HCEC 1CT (cell line): ENCODE results near the gene PGM2L1.
"Not testable (repeated sequence)": the region's sequence is repeated elsewhere in the genome, so short reads cannot be mapped to it uniquely, and the experiment has no call there.

Source experiments
- DNase-seq: peaks from one replicate; pipeline ENCODE4 v3.0.0-alpha.2; 2017

Gene PGM2L1

DNA sequence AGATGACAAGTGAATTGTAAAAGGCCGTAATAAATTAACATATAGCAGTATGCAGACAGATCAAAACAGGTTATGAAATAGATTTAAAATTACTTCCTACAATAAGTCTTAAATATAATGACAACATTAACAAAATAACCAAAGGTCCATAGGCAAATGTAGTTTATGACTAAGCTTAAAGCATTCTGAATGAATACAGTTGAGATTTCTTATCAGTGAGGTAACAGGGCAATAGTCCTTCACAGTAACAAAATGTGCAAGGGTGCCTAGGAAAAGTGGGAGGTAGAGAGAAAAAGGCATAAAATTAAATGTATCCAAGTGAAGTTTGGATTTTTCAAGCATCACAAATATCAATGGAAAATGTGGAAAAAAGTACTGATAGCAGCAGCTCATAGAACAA, 65.9 kb downstream of the PGM2L1 start:
- no peak for DNase-seq

DNA sequence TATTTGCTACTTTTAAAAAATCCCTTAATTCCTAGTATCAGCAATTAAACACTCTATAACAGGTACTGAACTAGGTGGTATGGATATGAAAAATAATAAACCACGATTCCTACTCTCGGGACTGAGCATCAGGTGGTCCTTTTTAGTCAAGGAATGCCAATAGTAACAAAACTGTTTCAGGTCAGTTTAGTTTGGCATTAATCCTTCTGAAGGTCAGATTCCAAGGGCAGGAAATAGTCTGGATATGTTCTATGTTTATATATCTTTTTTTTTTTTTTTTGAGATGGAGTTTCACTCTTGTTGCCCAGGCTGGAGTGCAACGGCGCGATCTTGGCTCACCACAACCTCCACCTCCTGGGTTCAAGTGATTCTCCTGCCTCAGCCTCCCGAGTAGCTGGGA, 67.2 kb downstream of the PGM2L1 start:
- DNase-seq, result not testable (repeated sequence)

DNA sequence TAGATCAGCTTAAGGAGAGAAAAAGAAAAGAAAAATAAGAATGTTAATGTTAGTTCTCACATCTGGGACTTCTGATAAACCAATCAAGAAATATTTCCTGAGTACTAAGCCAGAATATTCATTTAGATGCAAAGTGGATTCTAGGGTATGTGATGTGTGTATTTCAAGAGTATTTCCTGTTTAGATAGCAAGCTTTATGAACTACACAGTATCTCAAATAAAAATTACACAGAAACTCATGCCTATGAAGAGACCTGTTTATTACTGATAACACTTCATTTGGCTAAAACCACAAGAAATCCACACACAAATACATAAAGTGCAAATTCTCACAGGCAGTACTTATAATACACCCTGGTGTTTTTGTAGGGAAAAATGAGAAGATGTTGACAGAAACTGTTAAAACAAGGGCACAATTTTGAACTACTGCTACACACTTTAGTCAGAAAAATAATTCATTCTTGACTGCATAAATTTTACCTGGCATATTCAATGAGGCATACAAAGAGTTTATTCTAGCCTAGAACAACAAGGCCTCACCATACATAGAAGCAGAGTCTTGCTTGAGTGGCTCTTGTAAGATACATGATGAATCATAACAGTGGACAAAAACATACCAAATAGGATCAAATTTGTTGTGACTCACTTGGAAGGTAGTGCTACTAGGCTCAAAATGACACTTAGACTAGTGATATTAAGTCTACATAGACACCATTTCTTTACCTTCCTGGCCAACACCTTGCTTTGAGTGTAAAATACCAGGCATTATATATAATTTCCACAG, 68.0 kb downstream of the PGM2L1 start:
- peak; percentile 79 for DNase-seq

DNA sequence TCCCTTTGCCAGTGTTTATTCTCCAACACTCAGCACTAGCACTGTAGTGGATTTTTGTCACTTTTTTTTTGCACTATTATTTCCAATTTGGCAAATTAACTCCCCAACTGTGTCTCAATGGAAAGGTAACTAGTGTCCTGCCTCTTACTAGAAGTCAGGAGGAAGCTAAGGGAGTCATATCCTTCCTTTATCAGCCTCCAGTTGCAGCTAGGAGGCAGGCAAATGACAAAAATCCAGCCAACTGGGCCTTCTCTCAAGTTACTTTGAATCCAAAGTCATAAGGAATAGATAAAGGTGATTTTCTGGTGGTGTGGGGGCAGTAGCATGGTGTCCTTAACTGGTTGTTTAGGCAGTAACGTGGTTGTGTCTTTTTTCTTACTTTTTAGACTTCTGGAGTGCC, 71.2 kb downstream of the PGM2L1 start:
- DNase-seq, result no peak

DNA sequence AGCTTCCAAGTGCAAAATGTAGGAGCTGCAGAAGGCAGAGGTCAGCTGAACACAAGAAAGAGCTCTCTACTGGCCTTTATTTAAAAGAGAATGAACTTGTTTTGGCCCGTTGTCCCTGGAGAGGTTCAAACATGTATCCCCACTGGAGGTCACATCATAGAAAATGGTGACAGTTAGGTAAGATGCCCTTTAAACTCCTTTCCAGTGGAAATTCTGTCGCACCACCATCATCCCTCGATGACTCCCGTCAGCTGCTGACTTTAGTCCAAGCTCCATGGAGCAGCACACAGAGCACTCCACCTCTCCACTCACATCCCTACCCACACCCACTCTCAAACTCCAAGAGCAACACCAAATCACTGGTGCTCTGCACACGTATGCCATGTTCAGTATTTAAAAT, 71.6 kb downstream of the PGM2L1 start:
- DNase-seq, result no peak

DNA sequence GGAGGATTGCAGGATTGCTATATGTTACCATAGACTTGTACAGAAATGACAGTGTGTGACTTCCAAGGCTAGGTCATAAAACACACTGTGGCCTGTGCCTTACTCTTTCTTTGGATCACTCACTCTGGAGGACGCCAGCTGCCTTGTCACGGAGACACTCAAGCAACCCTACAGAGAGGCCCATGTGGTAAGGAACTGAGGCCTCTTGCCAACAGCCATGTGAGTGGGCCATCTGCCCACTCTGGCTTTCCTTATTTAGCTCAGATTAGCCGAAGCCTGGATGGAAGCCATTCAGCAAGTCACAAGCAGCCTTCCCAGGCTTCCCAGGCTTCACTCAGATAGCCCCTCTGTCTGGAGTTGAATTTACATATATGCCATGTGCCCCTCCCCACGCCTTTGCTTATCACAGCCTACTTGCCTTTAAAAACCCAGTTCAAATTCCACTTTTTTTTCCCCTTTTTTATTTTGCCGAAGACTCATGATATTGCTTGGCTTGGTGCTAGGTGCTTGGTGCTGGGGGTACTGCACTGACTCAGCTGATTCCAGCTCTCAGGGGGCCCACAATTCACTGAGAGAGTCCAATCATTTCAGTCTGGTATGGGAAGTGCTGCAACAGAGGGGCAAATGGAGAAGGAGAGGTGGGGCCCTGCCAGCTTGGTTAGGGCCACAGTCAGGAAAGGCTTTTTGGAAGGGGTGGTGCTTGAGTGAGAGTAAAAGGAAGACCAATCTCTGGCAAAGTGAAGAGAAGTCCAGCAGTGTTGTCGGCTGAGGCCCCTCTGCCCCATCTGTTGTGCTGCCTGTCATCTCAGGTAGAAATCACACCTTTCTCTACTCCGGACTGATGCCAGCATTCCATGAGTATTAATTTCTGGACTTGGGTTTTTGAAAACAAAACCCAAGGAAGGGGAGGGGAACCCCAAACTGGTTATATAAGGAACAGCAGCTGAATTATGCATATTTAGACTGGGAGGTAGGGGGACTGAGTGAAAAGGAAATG, 72.3 kb downstream of the PGM2L1 start:
- DNase-seq, result peak; percentile 33

DNA sequence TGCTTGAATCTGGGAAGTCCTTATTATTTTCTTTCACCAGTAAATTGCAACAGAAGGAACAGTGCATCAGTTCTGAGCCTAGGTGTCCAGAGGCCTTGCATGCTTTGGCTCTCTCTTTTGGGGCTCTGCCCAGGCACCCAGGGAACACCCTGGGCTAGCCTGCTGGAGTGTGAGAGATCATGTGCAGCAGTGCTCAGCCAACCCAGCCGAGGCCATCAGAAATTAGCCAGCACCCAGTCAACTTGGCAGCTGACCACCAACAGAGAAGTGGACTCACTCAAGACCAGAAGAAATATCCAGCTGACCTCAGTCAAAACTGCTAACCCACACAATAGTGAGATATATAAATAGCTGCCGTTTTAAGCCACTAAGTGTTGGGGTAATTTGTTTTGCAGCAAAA, 75.6 kb downstream of the PGM2L1 start:
- no peak for DNase-seq

DNA sequence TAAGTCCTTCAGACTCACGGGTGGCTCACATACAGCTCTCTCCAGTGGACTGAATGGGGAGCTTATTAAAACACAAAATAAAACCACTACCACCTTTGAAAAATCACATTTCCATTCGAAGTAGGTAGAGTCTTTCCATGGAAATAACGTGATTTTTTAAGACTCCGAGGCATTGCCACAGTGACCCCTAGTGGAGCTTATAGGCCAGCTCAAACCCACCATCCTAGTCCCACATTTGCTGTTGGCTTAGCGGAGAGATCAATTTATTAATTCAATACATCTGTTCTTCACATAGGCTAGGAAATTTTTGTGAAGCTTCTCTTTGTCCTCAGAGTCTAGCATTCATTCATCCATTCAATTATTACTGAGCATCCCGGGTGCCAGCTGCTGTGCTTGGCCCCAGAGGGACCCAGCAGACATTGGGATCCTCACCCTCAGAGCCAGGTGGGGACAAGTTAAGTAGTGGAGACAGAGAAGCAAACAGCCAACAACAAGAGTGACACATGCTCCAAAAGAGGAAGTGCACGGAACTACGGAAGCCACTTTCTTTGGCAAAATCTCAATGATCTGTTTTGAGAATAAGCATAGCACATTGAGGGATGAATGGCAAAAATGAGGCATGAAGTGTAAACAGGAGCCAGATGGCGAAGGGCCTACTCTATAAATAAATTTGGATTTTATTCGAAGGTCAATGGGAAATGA, 76.6 kb downstream of the PGM2L1 start:
- DNase-seq, result peak; percentile 20

DNA sequence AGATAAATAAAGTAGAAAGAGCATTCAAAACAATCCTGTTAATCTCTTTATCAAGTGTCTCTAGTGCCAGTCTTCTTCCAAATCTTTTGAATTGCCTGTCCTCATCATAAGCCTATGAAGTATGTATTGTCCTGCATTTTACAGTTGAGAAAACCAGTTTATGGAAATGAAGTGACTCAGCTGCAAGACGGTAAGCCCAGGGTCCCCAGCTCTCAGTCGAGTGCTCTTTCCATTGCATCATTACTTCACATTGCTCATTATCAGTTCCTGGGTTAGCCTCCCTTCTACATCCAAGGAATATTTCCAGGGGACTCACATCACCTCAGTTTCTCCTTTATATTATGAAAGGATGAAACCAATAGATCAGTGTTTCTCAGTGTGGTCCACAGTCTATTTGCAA, 77.7 kb downstream of the PGM2L1 start:
- DNase-seq, result peak; percentile 25

DNA sequence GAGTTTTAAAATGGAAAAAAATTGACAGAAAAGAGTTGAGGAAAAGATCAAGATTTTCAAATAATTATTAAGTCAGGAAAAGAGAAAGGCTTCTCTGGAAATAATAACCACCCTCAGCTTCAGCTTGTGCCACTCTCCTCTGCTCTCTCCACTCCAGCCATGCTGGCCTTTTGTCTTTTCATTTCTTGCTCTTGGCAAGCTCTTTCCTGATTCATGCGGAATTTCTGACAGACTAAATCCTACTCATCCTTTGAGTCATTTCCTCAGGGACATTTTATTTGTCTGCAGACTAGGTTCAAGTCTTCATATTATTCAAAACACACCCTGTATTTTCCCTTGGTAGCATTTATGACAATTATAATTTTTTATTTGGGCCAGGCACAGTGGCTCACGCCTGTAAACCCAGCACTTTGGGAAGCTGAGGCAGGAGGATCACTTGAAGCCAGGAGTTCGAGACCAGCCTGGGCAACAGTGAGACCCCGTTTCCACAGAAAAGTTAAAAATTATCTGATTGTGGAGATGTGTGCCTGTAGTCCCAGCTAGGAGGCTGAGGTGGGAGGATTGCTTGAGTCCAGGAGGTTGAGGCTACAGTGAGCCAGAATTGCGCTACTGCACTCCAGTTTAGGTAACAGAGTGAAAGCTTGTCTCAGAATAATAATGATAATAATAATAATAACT, 79.0 kb downstream of the PGM2L1 start:
- peak; percentile 94 for DNase-seq

DNA sequence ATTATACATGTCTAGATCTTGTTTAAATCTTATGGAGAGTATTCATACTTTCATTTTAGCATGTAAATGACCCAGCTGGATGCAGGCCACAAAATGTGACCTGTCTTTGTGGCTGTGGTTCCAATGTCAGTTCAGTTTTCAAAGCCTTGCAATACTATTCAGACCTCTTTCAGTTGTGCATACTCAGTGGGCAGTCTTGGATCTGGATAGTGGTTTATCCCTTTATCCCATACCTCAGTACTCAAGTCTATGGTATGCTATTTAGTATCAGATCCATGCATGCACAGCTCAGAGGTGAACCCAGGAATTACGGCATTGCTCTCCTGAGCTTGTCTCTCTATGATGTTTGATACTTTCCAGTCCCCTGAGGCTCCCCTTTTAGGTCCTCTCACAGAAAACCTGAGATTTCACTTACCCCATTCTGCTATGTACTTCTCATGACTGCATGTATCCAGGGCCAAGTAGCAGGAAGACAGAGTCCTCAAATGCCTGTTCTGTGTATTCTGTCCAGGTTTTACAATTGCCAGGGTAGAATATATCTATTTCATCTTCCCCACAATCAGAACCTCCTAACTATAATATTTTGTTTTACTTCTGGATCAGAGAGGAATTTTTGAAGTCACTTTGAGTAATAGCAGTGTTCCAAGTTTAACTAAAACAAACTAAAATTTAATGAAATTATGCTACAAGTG, 79.8 kb downstream of the PGM2L1 start:
- peak; percentile 58 for DNase-seq

DNA sequence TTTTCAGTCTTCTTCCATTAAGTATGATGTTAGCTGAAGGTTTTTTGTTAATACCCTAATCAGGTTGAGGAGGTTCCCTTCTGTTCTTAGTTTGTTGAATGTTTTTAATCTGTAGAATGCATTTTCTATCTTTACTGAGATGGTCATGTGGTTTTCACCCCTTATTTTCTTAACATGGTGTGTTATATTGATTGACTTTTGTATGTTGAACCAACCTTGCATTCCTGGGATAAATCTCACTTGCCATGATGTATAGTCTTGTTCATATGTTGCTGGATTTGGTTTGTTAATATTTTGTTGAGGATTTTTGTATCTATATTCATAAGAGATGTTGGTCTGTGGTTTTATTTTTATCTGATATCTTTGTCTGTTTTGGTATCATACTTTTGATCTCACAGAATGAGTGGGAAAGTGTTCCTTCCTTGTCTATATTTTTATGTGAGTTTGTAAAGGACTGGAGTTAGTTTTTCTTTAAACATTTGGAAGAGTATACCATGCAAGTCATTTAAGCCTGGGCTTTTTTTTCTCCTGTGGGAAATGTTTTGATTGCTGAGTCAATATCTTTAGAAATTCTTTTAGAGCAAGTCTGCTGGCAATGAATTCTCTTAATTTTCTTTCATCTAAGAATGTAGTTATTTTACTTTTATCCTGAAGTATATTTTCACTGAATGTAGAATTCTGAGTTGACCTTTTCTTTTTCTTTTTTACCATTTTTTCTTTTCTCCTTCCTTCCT, 81.3 kb downstream of the PGM2L1 start:
- no peak for DNase-seq

DNA sequence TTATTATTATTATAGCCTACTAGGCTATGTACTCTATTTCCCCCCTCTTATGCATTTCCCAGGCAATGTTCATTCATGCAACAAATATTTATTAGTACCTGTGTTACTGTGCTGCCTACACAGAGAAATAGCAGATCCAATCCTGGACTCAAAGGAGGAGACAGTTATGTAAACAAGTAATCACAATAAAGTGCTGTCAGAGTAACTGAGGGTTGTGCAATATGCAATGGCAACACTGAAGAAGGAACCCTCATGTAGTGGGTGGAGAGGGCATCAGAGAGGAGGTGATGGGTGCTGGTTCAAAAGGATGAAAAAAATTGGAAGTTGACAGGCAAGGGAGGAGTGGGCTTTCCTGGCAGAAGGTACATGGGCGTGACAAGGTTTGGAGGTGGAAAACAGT, 85.9 kb downstream of the PGM2L1 start:
- no peak for DNase-seq

DNA sequence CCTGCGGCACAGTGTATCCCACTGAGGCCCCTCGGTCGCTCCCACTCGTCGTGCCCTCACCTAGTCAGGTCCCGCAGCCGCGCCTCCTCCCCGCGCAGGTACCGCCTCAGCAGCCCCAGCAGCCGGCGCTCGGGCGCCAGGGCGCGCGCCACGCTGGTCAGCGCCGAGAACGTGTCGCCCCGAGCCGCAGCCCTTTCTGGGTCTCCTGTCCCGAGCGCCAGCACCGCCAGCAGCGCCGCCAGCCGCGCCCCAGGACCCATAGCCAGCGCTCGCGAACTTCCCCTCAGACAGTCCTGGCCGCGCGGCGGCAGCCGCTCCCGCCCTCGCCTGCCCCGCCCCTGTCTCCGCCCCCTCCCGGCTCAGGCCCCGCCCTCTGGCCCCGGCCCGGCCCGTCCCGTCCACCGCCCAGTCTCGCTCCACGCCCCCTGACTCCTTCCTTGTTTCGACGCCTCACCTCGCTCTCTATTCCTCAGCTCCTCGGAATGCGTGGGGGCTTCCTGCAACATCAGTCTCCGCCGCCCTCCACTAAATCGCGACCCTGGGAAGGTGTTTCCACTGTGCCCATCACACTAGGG, 86.8 kb downstream of the PGM2L1 start, which contains the start of gene P4HA3:
TSS of gene P4HA3 (minus strand) at position 289 of the 575 bp plus-strand sequence. CDS start at position 260, 29 bp downstream.
- no peak for DNase-seq

DNA sequence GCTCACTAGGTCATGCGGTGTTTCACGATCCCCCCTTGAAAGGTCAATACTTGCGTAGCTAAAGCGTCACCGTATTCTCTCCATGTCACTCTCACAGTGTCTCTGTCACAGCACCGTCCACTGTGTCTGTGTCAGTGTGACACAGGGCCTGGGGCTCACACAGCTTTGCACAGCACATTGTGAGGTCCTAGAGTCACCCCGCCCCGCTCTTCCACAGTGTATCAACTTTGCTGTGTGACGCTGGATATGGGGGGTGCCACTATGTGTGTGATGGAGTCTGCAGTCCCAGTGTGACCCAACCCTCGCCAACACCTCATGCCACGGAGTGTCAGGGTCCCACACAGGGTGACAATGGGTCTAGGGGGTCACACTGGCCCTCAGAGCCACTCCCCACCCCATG, 87.4 kb downstream of the PGM2L1 start:
- DNase-seq, result no peak

DNA sequence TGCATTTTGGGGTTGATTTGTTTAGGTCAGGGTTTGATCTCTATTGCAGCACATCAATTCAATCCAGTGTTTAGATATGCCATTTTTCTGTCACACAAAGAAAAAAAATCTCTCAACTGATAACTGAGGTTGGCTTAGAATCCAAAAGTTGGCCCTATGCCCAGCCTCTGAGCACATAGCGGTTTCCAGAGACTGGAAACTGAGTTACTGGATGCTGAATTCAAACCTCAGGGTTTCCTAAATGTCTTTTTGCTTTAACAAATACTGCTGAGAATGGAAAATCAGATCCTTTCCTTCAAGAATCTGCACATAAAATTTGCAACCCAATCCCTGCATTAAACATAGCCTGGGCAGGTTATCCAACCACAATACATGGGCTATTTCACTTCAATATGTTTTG, 90.8 kb downstream of the PGM2L1 start:
- no peak for DNase-seq

DNA sequence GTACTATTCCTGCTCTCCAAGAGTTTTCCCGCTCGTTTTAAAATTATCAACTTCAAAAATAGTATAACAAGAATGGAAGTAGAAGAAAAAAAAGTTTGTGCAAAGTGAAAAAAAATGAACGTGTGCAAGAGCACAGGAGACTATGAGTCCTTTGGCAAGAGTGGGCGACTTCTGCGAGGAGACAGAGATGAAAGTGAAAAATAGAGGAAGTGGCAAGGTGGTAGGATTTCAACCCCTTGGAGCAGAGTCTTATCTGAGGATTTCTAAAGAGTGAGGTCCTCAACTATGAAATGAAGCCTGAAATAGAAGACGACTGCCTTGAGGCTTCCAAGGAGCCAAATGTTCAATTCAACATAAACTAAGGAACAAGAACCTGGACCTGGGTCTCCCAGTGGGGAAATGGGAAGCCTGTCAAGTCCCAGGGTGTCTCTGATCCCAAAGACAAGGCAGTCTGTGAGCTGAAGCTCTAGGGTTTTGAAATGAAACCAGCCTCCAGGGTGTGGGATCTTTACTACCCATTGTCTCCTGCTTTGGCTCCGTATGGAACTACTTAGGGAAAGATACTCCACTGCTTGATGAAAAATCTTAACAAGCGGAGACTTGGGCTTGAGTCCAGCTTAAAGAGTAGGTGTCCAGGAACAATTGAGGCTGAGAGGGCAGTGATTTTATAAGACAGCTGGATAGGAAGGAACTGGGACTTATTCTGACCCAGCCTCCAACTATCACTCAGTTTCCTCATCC, 91.6 kb downstream of the PGM2L1 start:
- DNase-seq, result no peak

DNA sequence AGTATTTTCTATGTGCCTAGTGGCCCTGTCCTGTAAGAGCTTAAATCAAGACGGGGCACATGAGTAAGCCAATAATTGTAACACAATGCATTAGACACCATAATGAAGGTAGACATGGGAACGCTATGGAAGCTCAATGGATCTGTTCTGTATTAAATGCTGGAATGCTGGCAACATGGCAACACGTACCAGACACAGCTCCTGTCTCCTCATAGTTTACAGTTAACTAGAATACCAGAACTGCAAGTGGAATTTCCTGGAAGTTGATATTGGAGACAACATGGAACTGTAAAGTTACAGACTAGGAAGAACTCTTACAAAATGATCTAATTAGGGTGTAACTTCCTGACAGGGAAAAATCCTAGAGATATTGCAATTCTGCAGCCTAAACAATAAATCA, 99.2 kb downstream of the PGM2L1 start:
- no peak for DNase-seq

DNA sequence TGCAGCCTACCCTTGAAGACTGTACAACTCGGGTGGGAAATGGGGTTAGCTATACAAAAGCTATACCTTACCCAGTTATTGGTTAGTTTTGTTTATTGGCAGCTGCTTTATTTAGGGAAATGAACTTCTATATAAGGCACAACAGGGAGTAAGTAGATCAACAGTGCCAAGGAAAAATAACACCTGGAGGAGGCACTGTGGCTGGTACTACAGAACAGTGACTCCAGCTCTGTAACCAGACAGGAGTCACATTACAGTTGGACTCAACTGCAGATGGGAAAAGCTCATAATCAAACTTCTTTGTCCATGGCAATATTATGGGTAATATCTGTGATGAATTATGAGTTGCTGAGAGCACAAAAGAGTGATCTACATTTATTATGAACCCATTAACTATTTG, 100.7 kb downstream of the PGM2L1 start:
- no peak for DNase-seq

DNA sequence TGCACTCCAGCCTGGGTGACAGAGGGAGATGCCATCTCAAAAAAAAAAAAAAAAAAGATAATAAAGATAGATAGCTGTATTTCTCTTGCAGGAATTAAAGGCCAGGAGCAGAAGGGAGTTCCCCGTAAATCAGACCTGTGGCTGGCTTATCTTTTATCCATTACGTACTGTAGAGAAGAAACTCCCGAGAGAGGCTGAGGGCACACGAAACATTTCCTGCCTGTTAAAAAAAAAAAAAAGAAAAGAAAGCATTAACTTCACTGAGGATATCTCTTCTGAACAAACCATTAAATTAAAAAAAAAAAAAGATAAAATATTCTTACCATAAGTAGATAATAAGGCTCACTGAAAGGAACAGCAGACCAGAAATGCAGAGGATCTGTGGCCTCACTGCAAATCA, 109.3 kb downstream of the PGM2L1 start:
- DNase-seq, result no peak
